PFSK-1 (cell line): ENCODE results near the gene DACT3.

Experiments
- POLR2AphosphoS5 ChIP-seq: IDR thresholded peaks from 2 replicates; pipeline ENCODE4 v1.6.1; 2012; ENCODE audit warnings: low read depth, mild to moderate bottlenecking, control low read depth, low read length, moderate library complexity
- REST ChIP-seq, 2 experiments: IDR thresholded peaks; 2 replicates each; pipeline versions ENCODE4 v1.6.1 to v1.8.0; 2011 to 2012; ENCODE audit warnings: low read depth in 2 of 2, low read length in 2 of 2, control low read depth in 1 of 2, inconsistent platforms in 1 of 2, mild to moderate bottlenecking in 1 of 2, moderate library complexity in 1 of 2; ENCODE audit not compliant: insufficient read depth in 1 of 2

- TF ChIP-seq REST (IDR thresholded peaks at IDR 0.05; ENCODE audit: insufficient read depth in 1 of 2, low read depth in 2 of 2, low read length in 2 of 2): no peak
- TF ChIP-seq POLR2AphosphoS5: no peak
Measured at GRCh38 chr19:46624958-46625661, 35.9 kb downstream of the DACT3 start, which contains the start of gene PTGIR.
